HG03175 (cell line): ENCODE results near the gene UGT1A3.

Source experiments
- ATAC-seq: cut with Tn5 transposase; IDR thresholded peaks from one replicate; pipeline ENCODE4 v1.9.1; 2021; ENCODE audit warnings: mild to moderate bottlenecking, moderate library complexity; ENCODE audit not compliant: unreplicated experiment

The UGT1A3 gene

DNA sequence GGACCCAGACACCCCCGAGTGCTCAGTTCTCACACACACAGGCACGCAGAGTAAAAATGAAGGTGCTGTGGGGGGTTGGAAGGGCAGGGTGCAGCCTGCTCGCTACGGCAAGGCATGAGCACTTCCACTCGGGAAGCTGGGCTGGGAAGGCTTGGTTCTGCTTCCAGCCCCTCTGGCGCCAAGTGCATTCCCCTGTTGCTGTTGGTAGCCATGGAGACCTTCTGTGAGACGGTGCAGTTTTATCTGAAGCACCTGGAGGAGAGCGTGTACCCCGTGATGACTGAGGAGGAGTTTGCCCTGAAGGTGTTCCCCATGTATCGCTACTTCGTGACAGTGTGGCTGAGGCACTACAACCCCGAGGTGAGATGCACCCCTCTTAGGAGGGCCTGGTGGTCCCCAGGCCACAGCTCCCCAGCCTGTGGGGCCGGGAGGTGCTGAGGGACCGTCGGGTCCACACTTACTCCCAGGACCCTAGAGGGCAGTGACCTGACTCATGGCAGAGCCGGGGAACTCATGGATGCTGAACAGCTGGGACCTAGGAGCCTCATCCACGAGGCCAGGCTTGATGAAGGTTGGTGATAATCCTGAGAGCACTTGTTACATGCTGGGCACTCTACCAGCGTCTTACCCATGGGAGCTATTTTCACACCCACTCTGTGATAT lies 64.8 kb downstream of the UGT1A3 start:
- ATAC-seq, result no peak

DNA sequence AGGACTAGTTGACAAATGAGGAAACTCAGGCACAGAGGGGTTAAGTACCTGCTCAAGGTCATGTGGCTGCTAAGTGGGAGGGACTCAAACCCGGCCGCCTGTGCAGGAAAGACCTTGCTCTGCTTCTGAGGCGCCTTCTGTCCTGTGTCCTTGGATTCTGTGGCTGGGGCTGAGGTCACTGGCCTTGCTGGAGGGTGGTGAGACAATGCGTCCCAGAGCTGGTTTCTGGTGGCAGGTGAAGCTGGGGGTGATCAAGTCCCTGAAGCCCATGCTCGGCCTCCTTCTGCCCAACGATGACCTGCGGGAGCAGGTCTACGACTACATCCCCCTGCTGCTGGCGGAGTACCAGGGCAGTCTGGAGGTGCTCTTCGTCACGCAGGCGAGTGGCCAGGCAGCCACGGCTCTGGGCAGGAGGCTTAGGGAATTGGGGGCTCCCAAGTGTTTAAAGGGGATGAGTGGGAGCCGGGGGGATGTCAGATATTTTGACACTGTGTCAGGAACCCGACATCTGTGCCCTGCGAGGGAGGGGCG lies 65.4 kb downstream of the UGT1A3 start:
- no peak for ATAC-seq

DNA sequence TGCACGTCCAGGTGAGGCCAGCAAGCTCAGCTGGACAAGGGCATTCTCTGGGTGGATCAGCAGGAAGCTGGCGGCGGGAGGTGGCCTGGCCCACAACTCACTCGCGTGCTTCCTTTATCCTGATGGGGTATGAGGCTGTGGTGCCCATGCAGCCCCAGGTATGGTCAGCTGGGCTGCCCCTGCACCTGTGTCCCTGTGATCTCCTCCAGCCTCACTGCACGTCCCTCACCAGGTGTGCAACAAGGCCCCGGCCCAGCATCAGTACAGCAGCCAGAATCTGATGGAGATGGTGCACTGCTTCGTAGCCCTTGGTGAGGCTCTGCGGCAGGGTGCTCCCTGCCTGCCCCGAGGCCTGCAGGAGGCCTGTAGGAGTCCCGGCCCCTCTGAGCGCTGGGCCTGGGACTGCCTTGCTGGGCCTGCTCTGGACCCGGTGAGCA lies 66.9 kb downstream of the UGT1A3 start:
- ATAC-seq, result no peak

DNA sequence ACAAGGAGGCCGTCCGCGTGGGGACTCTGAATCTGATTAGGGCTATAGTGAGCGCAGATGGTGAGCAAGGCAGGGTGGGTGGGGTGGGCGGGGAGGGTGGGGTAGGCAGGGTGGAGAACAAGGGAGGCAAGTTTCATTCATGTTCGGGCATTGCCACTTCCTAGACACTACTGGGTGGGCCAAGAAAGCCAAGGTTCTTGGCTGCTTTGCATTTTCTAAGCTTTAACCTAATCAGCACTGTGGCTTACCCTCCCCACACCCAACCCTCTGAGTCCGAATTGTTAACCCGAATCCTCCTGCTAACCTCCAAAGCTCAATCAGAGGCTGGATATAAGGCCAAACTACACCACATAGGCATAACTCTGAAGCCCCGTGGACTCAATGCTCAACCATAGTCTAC lies 67.4 kb downstream of the UGT1A3 start:
- ATAC-seq, result no peak

DNA sequence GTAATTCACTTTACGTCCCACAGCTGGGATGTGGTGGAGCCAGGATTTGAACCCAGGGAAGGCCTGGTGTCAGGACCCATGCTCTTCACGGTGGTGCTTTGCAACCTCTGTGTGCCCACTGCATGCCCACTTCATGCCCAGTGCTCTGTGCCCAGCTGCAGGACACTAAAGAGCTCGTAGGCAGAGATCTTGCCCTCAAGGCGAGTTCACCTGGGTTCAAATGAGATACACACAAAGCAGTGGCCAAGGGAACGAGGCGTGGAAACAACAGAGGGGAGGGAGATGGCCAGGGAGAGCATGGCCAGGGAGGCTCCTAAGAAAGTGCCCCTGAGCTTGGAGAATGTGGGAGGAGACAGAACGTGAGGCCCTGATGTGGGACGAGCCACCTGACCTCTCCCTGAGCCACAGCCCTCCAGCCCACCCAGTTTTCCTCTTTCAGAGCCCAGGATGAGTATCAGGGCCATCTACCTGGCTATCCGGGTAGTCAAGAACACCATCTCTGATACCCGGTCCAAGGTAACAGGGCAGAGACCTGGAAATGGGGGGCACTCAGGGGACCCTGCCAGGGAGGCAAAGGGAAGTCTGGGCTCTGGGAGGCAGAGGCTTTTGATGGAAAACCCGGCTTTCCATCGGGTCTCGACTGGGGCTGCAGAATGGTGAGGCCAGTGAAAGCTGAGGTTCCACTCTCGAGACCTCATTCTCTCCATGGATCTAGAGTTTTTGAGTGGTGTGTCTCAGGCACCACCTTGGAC lies 69.7 kb downstream of the UGT1A3 start:
- no peak for ATAC-seq

DNA sequence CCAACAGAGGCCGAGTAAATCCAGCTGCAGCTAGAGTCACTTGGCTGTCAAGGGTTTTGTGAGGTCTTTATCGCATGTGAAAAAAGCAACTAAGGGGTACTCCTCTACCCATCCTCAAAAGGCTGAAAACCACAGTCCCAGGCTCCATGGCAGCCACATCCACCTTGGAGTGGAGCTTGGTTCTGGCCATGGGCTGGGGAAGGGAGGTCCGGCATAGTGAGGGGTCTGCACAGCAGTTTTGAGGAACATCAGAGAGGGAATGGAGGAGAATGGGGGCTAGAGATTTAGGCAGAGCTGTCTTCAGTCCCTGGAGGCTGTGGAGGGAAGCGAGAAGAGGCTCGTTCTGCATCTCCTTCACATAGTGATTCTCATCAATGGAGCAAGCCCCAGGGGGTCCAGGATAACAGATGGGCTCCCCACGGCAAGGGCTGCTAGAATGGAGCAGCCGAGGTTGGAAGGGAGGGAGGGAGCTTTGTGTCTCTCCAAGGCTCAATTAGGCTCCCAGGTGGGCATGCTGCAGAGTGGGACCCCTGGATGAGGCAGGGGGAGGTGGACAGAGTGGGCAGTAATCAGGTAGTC lies 70.3 kb downstream of the UGT1A3 start:
- no peak for ATAC-seq

DNA sequence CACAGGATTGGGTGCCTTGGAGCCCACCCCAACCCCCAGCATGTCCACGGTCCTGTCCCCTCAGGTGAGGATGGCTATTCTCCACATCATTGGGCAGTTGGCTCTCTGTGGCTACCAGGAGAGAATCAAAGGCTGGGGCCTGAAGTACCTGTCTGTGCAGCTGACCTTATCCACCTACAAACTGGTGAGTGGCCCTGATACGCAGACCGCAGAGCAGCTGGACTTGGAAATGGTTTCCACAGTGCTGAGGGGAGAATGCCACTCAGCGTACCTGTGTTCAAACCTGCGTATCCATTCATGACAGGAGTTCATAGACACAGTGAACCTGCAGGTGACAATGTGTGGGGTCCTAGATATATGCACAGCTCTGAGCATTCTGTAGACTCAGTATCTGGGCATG lies 70.9 kb downstream of the UGT1A3 start:
- ATAC-seq, result no peak

DNA sequence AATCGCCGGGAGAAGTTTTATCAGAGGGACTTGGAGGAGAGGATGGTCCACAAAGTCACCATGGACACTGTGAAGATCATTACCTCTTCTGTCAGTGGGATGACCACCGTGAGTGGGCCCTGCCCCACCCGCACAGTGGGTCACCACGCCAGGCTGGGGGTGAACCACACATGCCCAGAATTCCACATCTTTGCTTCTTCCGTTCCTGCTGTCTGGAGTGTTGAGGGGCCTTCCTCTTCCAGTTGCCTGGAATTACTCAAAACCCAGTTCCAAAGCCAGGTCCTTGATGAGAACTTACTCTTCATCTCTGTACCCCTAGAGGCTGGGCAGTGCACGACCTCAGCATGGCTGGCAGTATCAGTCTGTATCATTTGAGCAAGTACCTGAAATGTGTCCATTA lies 71.4 kb downstream of the UGT1A3 start:
- ATAC-seq, result no peak

DNA sequence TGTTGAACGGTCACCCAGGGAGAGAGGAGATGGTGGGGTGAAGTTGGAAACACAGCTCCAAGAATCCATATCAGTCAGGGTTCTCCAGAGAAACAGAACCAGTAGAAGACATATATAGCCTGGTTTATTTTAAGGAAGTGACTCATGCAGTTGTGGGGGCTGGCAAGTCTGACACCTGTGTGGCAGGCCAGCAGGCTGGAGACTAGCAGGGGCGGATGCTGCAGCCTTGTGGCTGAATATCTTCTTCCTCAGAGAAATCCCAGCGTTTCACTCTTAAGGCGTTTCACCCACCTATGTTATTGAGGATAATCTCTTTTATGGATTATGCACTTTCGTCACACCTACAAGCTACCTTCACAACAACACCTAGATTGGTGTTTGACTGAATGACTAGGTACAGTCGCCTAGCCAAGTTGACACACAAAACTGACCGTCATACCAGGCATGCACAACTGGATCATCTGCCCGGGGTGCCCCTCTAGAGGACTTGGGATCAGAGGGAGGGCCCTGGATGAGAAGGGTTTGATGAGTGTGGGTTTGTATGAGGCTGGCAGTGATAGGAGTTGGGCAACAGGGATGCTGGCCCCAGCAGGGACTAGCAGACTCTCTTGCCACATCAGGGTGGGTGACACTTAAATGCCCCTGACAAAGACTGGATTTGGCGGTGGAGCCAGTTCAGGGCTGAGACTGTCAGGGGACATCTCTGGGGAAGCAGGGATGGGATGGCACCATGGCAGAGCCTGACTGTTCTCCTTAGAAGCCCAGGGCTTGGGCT lies 72.7 kb downstream of the UGT1A3 start:
- ATAC-seq, result no peak

DNA sequence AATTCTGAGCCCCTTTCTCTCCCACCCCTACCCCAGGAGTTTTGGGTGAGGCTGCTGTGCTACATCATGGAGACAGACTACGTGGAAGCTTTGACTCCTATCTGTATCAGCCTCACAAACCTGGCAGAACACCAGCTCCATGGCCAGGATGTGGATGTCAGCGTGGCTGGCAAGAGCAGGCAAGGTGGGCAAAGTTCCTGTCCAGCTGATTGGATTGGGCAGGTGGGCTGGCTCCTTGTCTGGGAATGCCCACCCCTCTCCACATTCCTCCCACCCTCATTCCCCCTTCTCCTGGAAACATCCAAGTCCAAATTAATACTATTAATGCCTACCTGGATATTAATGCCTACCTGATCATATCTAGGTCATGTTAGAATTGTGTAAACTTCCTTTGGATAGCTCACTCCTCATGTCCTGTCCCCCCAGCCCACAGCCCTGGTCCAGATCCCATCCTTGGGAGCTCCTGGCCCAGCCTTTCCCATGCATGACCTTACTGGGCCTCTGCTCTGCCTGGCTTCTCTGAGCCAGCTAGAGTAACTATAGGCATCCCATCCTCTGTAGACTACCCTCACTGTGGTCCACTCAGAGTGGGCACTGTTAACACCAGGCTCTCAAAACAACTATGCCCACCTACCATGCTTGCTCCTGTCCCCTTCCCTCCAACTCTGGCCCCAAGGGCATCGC lies 73.4 kb downstream of the UGT1A3 start:
- no peak for ATAC-seq

DNA sequence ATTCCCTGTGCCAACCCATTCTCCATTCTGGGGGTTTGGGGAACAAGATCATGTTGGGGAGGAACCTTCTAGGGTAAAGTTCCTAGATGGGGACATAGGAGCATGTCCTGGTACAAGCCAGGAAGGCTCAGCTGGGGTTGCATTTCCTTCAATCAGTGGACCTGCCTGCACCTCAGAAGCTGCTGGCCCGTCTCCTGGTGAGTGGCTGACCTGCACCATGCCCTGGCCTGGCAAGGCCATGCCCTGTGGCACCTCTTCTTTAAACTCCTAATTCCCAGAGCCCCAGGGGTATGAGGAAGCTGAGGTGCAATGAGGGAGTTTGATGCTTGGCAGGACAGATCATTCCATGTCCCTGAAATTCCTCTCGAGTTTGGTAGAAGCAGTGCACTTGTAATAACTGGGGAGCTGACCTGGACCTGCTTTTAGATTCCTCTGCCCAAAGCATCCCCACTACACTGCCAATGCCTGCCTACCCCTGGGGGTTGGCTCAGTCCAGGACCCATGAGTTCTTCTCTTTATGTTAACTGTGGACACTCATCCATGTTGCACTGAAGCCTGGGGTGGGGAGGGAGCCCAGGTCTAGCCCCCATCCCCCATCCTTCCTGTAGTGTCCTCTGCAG lies 74.6 kb downstream of the UGT1A3 start:
- no peak for ATAC-seq

DNA sequence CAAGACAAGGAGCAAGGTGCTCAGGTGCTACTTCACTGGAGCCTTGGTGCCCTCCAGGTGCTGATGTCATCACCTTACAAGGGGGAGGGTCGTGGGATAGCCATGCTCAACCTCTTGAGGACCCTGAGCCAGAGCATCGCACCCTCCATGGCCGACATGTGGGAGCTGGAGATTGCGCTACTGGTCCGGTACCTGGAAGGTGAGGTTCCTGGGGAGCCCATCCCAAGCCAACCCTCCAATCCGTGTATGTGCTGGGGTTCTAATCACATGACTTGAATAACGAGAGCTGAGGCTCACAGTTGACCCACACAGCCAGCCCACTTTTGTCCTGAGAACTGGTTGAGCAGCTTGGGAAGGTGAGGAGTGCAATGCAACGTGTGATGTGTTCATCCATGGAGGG lies 75.2 kb downstream of the UGT1A3 start:
- no peak for ATAC-seq

DNA sequence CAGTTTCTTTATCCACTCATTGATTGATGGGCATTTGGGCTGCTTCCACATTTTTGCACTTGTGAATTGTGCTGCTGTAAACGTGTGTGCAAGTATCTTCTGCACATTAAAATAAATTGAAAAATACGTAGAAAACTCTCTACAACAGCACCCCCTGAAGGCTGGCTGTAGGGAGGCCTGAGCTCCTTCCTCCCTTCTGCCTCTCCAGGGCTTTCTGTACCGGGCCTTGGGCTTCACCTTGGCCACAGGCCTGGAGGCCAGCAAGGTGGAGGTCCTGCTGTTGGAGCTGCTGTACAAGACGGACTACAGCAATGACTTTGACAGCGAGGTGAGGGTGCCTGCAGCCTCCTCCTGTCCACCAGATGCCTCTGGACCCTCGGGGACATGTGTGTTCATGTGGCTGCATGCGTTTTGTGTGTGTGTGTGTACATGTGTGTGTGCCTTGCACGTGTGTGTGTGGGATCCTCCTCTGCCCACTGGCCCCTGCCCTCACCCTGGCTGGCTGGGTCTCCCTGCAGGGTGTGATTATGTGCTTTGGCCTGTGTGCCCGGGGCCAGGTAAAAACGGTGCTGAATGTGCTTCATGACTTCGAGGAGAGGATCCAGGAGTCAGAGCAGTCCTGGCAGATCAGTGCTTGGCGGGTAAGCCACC lies 78.5 kb downstream of the UGT1A3 start:
- no peak for ATAC-seq

DNA sequence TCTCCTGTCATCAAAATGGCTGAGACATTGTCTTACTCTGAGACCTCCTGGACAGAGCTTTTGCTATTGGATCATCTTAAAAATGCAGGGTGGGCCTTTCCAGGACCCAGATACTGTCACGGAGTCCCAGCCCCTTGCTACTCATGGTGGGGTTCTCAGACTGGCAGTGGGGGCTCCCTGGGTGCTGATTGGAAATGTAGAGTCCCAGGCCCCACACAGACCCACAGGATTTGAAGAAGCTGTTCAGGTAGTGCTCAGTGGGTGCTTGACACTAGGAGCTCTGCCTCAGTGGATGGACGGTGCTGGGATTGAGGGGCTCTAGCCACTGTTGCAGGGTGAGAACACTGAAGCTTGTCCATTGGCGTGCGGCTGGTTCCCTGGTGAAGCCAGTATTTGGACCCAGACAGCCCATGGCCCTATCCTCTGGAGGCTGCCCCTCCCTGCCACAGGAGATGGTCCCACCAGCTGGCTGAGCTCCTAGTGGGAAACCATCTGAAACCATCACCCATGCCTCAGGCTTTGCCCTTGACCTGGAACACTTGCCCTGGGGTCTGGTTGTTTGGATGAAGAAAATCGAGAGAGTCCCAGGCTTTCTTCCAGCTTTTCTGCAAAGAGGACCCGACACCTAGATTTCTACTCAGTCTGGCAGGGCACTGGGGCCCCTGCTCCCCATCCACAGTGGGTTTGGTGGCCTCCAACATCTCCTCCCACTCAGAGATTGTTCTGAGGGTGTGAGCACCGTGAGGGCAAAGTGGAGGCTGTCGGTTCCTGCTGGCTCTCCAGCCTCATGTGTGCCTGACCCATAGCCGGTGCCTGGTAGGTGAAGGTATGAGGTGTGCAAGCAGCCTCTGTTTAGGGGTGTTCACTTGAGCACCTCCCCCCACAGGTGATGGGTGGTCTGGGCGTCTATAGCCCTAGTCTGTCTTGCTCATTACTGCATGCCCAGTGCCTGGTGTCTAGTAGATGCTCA lies 79.4 kb downstream of the UGT1A3 start:
- no peak for ATAC-seq

DNA sequence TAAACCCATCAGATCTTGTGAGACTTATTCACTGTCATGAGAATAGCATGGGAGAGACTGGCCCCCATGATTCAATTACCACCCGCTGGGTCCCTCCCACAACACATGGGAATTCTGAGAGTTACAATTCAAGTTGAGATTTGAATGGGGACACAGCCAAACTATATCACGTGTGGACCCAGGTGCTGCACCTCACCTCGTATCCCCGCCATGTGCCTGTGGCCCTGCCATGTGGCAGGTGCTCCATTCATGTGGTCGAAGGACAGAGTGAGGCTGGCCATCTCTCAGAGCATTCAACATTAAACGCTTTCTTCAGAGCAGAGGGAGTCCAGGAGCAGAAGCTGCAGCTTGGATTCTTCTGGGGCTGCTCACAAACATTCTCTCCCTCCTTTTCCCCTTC lies 81.5 kb downstream of the UGT1A3 start:
- no peak for ATAC-seq

DNA sequence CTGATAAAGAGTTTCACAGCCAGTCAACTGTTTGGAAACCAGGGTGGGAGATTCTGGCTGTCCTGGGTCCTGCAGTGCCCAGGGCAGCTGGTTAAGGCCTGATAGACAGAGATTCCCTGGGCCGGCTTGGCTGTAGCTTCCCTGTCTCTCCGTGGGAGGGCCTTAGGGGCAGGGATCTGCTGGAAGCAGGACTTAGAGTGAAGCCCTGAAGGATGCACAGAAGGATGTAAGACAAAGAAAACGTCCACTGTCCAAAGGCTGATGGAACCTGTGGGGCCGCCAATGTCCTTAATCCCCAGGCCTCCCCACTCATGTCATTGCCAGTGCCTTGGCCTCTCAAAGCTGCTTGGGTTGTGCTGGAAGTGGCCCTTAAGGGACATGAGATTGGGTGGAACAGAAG lies 82.2 kb downstream of the UGT1A3 start:
- no peak for ATAC-seq

DNA sequence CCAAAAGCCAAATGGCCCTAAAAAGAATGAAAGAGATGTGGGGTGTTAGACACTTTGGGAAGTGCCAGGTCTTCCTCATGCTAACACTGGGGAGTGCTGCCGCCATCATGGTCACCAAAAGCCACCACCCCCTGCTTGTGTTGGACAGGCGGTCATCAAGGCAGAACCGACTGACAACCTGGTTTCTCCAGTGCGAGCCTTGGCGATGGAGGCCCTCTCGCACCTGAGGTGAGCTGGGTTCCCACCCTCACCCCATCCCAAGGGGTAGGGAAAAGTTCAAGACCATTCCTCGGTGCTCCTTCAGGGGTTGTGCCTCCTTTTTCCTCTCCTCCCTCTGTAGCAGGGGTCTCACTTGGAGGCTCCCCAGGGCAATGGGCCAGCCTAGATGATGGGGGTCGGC lies 82.9 kb downstream of the UGT1A3 start:
- ATAC-seq, result no peak

DNA sequence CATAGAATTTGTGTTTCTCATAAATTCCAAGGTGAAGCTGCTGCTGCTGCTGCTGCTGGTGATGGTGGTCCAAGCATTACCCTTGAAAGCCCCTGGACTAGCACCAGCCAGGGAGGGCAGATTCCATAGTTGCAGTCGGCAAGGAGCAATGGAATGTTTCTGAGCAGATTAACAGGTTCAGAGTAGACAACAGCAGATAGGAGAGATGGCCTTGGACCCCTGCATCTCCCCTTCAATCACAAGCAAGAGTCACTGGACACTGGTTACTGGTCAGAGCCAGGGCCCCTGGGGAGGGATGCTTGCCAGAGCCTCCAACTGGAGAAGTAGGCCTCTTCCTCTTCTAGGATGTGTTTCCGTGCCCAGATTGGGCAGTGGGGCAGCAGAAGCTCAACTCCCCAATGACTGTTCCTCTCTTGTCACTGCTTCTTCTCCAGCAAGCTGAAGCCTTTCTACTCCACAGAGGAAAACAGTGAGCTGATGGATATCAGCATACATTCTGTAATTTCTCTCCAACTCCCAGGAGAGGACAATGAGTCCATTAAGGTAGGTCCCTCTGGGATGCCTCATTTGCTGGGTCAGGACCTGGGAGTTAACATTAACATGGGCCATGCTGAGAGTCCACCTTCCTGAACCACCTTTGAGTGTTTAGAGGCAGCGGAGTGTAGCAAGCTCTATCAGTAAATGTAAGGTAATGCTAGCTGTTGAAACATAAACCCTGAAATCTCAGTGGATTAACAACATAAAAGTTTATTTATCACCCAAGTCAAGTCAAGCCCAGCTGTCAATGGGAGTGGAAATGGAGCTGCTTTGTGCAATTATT lies 84.6 kb downstream of the UGT1A3 start:
- no peak for ATAC-seq
